CD4-positive, alpha-beta T cell treated with Interleukin-1 beta for 1 hour (primary cell): ENCODE results near the gene NUDT16L1.

Source experiments
- DNase-seq, 2 donors: peaks; one replicate each; pipeline ENCODE4 v3.0.0-alpha.2; 2020 to 2022

Gene NUDT16L1

GRCh38 chr16:4696172-4696904, 3.0 kb downstream of the NUDT16L1 start:
- no peak for DNase-seq

- DNase-seq, result no peak
Measured at GRCh38 chr16:4696905-4697847, 3.8 kb downstream of the NUDT16L1 start.

- DNase-seq, result no peak
Measured at GRCh38 chr16:4697848-4698291, 4.5 kb downstream of the NUDT16L1 start.

- DNase-seq, result no peak
Measured at GRCh38 chr16:4698321-4699045, 5.1 kb downstream of the NUDT16L1 start.

GRCh38 chr16:4699046-4699556, 5.7 kb downstream of the NUDT16L1 start:
- DNase-seq, result no peak

GRCh38 chr16:4700380-4700996, 7.1 kb downstream of the NUDT16L1 start:
- DNase-seq, result no peak

GRCh38 chr16:4700997-4701743, 7.8 kb downstream of the NUDT16L1 start:
- DNase-seq, result no peak

- no peak for DNase-seq
Measured at GRCh38 chr16:4701791-4702465, 8.6 kb downstream of the NUDT16L1 start.

- no peak for DNase-seq
Measured at GRCh38 chr16:4702466-4702808, 9.1 kb downstream of the NUDT16L1 start.

- no peak for DNase-seq
Measured at GRCh38 chr16:4703906-4704305, 10.5 kb downstream of the NUDT16L1 start.

- DNase-seq, result no peak
Measured at GRCh38 chr16:4704491-4704890, 11.1 kb downstream of the NUDT16L1 start.

- DNase-seq, result no peak
Measured at GRCh38 chr16:4704913-4705312, 11.6 kb downstream of the NUDT16L1 start.

- DNase-seq, result no peak
Measured at GRCh38 chr16:4706871-4707270, 13.5 kb downstream of the NUDT16L1 start.

- DNase-seq, result no peak
Measured at GRCh38 chr16:4709481-4709880, 16.1 kb downstream of the NUDT16L1 start.

GRCh38 chr16:4713663-4714501, 20.5 kb downstream of the NUDT16L1 start:
- no peak for DNase-seq

- no peak for DNase-seq
Measured at GRCh38 chr16:4714996-4715395, 21.6 kb downstream of the NUDT16L1 start.

GRCh38 chr16:4718466-4718865, 25.1 kb downstream of the NUDT16L1 start:
- no peak for DNase-seq

- DNase-seq, result no peak
Measured at GRCh38 chr16:4723071-4723767, 29.9 kb downstream of the NUDT16L1 start.

GRCh38 chr16:4724661-4725270, 31.4 kb downstream of the NUDT16L1 start:
- DNase-seq, result no peak
